ENCODE measurements around the gene HBP1.

DNA sequence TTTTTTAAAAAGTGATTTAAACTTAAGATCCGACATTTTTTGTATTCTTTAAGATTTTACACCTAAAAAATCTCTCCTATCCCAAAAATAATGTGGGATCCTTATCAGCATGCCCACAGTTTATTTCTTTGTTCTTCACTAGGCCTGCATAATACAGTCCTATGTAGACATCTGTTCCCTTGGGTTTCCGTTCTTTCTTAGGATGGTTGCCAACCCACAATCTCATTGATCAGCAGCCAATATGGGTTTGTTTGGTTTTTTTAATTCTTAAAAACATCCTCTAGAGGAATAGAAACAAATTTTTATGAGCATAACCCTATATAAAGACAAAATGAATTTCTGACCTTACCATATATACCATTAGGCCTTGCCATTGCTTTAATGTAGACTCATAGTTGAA, 8.4 kb upstream of the HBP1 start:
- TF ChIP-seq, protein P1, sequence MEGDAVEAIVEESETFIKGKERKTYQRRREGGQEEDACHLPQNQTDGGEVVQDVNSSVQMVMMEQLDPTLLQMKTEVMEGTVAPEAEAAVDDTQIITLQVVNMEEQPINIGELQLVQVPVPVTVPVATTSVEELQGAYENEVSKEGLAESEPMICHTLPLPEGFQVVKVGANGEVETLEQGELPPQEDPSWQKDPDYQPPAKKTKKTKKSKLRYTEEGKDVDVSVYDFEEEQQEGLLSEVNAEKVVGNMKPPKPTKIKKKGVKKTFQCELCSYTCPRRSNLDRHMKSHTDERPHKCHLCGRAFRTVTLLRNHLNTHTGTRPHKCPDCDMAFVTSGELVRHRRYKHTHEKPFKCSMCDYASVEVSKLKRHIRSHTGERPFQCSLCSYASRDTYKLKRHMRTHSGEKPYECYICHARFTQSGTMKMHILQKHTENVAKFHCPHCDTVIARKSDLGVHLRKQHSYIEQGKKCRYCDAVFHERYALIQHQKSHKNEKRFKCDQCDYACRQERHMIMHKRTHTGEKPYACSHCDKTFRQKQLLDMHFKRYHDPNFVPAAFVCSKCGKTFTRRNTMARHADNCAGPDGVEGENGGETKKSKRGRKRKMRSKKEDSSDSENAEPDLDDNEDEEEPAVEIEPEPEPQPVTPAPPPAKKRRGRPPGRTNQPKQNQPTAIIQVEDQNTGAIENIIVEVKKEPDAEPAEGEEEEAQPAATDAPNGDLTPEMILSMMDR (CRISPR knock-in tag; IDR thresholded peaks at IDR 0.05), result no peak
- TF ChIP-seq ZNF660 (CRISPR knock-in tag; IDR thresholded peaks at IDR 0.05; ENCODE audit: borderline replicate concordance, low read depth) (no peak), TAF1 (CRISPR knock-in tag; IDR thresholded peaks at IDR 0.05) (no peak), NRL (CRISPR knock-in tag; IDR thresholded peaks at IDR 0.05; ENCODE audit: borderline replicate concordance) (no peak)
- TF ChIP-seq, protein P2, sequence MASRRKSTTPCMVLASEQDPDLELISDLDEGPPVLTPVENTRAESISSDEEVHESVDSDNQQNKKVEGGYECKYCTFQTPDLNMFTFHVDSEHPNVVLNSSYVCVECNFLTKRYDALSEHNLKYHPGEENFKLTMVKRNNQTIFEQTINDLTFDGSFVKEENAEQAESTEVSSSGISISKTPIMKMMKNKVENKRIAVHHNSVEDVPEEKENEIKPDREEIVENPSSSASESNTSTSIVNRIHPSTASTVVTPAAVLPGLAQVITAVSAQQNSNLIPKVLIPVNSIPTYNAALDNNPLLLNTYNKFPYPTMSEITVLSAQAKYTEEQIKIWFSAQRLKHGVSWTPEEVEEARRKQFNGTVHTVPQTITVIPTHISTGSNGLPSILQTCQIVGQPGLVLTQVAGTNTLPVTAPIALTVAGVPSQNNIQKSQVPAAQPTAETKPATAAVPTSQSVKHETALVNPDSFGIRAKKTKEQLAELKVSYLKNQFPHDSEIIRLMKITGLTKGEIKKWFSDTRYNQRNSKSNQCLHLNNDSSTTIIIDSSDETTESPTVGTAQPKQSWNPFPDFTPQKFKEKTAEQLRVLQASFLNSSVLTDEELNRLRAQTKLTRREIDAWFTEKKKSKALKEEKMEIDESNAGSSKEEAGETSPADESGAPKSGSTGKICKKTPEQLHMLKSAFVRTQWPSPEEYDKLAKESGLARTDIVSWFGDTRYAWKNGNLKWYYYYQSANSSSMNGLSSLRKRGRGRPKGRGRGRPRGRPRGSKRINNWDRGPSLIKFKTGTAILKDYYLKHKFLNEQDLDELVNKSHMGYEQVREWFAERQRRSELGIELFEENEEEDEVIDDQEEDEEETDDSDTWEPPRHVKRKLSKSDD (CRISPR knock-in tag; IDR thresholded peaks at IDR 0.05; ENCODE audit: low read depth), result no peak

All from HepG2 (cell line).